K562 (cell line): ENCODE measurements around the gene IRS1. TPM values are rescaled to one million over a fixed set of nuclear protein-coding genes. Genes with fewer than 3 reads are reported as not detected.

Experiments used
- ASH1L ChIP-seq: fragments of 450-650 bp; IDR thresholded peaks from 2 replicates; pipeline ENCODE4 v1.6.1; 2018; ENCODE audit warnings: borderline replicate concordance, mild to moderate bottlenecking, low read depth; ENCODE audit not compliant: partially characterized antibody
- ATF4 ChIP-seq: fragments of 450-650 bp; formaldehyde crosslinking; IDR thresholded peaks from 2 replicates; pipeline ENCODE4 v1.4.0; 2022; ENCODE audit warnings: mild to moderate bottlenecking, moderate library complexity
- BRD9 ChIP-seq: fragments of 450-650 bp; IDR thresholded peaks from 2 replicates; pipeline ENCODE4 v1.6.1; 2018; ENCODE audit warnings: low read depth; ENCODE audit not compliant: partially characterized antibody
- CC2D1A ChIP-seq: fragments of 450-650 bp; IDR thresholded peaks from 2 replicates; pipeline ENCODE4 v1.6.1; 2017; ENCODE audit warnings: mild to moderate bottlenecking
- CCAR2 ChIP-seq: fragments of 200-400 bp; formaldehyde crosslinking; IDR thresholded peaks from 2 replicates; pipeline ENCODE4 v1.6.1; 2017; ENCODE audit warnings: mild to moderate bottlenecking, low read depth, low read length
- CREB3 ChIP-seq: fragments of 450-650 bp; conservative IDR thresholded peaks from 2 replicates; pipeline ENCODE4 v1.6.1; 2016; ENCODE audit warnings: missing genetic modification characterization, low read depth, mild to moderate bottlenecking, missing compliant biosample characterization, moderate library complexity
- EP400 ChIP-seq: fragments of 450-650 bp; IDR thresholded peaks from 2 replicates; pipeline ENCODE4 v1.6.1; 2017; ENCODE audit warnings: antibody characterized with exemption, mild to moderate bottlenecking, moderate library complexity
- GTF2F1 ChIP-seq: IDR thresholded peaks from 2 replicates; pipeline ENCODE4 v1.6.1; 2011; ENCODE audit warnings: low read depth, low read length, improper control_type of control experiment
- MIER1 ChIP-seq: fragments of 450-650 bp; IDR thresholded peaks from 2 replicates; pipeline ENCODE4 v1.6.1; 2016; ENCODE audit warnings: antibody characterized with exemption, mild to moderate bottlenecking, low read depth
- NFYB ChIP-seq: IDR thresholded peaks from 2 replicates; pipeline ENCODE4 v1.6.1; 2011; ENCODE audit warnings: mild to moderate bottlenecking, moderate library complexity; ENCODE audit not compliant: insufficient read length; ENCODE audit errors: extremely low read depth
- OTX1 ChIP-seq: fragments of 450-650 bp; formaldehyde crosslinking; IDR thresholded peaks from 2 replicates; pipeline ENCODE4 v1.4.0; 2022; ENCODE audit warnings: mild to moderate bottlenecking
- RBM22 ChIP-seq: fragments of 200-400 bp; formaldehyde crosslinking; IDR thresholded peaks from 2 replicates; pipeline ENCODE4 v1.6.1; 2018; ENCODE audit warnings: low read length, low read depth; ENCODE audit not compliant: poor library complexity, severe bottlenecking
- SAP30 ChIP-seq: fragments of 200-600 bp; sonication (generic); IDR thresholded peaks from 2 replicates; pipeline ENCODE4 v1.6.1; 2012; ENCODE audit warnings: borderline replicate concordance, low read depth, mild to moderate bottlenecking, moderate library complexity, low read length, control low read depth, inconsistent platforms; ENCODE audit not compliant: insufficient read depth, poor library complexity, severe bottlenecking
- SMC3 ChIP-seq: conservative IDR thresholded peaks from 2 replicates; pipeline ENCODE4 v1.6.1; 2011; ENCODE audit warnings: low read depth, low read length, improper control_type of control experiment; ENCODE audit not compliant: insufficient read depth
- SP1 ChIP-seq: sonication (generic); formaldehyde crosslinking; IDR thresholded peaks from 2 replicates; pipeline ENCODE4 v1.8.1; 2022; ENCODE audit warnings: mild to moderate bottlenecking, missing genetic modification reagents
- TCF7 ChIP-seq: sonication (generic); IDR thresholded peaks from 2 replicates; pipeline ENCODE4 v1.6.1; 2016; ENCODE audit warnings: antibody characterized with exemption, borderline replicate concordance
- TCF7L2 ChIP-seq: fragments of 150-350 bp; IDR thresholded peaks from 2 replicates; pipeline ENCODE4 v1.6.1; 2016; ENCODE audit warnings: low read depth, mild to moderate bottlenecking, low read length, moderate library complexity
- U2AF2 ChIP-seq: fragments of 200-400 bp; formaldehyde crosslinking; optimal IDR thresholded peaks from 2 replicates; pipeline ENCODE3; 2017; ENCODE audit warnings: low read depth, mild to moderate bottlenecking, low read length
- ZBTB5 ChIP-seq: fragments of 450-650 bp; IDR thresholded peaks from 2 replicates; pipeline ENCODE4 v1.6.1; 2017; ENCODE audit warnings: antibody characterized with exemption
- ZSCAN29 ChIP-seq: fragments of 450-650 bp; IDR thresholded peaks from 2 replicates; pipeline ENCODE4 v1.6.1; 2017
- polyA plus RNA-seq, 8 experiments: library from polyadenylated mRNA; depleted of rRNA in 4 of 8; stranded (reverse) in 5 of 8; unstranded in 3 of 8; fragments of >200 nt; fragmentation: Nextera tagmentation in 2 of 8; fragmentation: Illumina TruSeq in 1 of 8; extraction: Ambion mirVana in 2 of 8; extraction: Trizol in 1 of 8; gene quantifications; 2 replicates each; pipeline versions ENCODE4 v1.2.1 to v1.2.3, GENCODE V29; 2011 to 2014; ENCODE audit warnings: inconsistent platforms in 1 of 8, missing spikeins in 1 of 8
- total RNA-seq, 7 experiments: library from RNA; depleted of rRNA in 6 of 7; stranded (reverse); fragments of >200 nt in 6 of 7; fragmentation: Illumina TruSeq in 2 of 7; extraction: Trizol in 2 of 7; gene quantifications; 2 replicates each; pipeline versions ENCODE4 v1.2.1 to v1.2.3, GENCODE V29; 2011 to 2021; ENCODE audit warnings: low replicate concordance in 1 of 7

IRS1 gene
- total and polyA plus RNA-seq, 9 of the 15 experiments (the other 6 are each of a cell fraction or from before 2014, with no cell fraction given) = under 0.01 to 0.31 (median 0.08) TPM; not detected in 1

- no peak for TF ChIP-seq TCF7
- TF ChIP-seq GTF2F1 = 0 out of 2 replicates have a peak, but pooled peaks have one; percentile 42
- TF ChIP-seq EP400 = peak; percentile 87
- TF ChIP-seq SAP30 = no peak
- no peak for TF ChIP-seq TCF7L2
- TF ChIP-seq SP1 (CRISPR knock-in tag) = peak; percentile 80; the same call in 1 of the 2 replicates
- no peak for TF ChIP-seq CC2D1A
- no peak for TF ChIP-seq CCAR2
- TF ChIP-seq ATF4 (CRISPR knock-in tag) = peak; percentile 80
- TF ChIP-seq CREB3 (tag) = no peak; the same call in 1 of the 2 replicates
- peak; percentile 70 for TF ChIP-seq RBM22
- TF ChIP-seq MIER1 = no peak
- TF ChIP-seq ASH1L = no peak
- TF ChIP-seq SMC3 = no peak
- TF ChIP-seq ZSCAN29 = no peak
- TF ChIP-seq NFYB = no peak
- TF ChIP-seq BRD9 = no peak
- no peak for TF ChIP-seq ZBTB5
- no peak for TF ChIP-seq OTX1 (CRISPR knock-in tag)
- TF ChIP-seq U2AF2 = no peak
Observed at GRCh38 chr2:226835796-226836547, 36.4 kb upstream of the IRS1 start, which contains the start of gene RHBDD1 (continued).
